DOHH2 (cell line): ENCODE measurements around the gene TDG.
"Not testable (repeated sequence)": the region's sequence is repeated elsewhere in the genome, so short reads cannot be mapped to it uniquely, and the experiment has no call there.

Source experiments
- EZH2phosphoT487 ChIP-seq: fragments of 200-600 bp; sonication (generic); IDR thresholded peaks from 2 replicates; pipeline ENCODE4 v1.6.1; 2017; ENCODE audit warnings: borderline replicate concordance, mild to moderate bottlenecking, antibody characterized with exemption, low read length, moderate library complexity, mixed read lengths
- TF ChIP-seq, protein P1 (sequence below): fragments of 200-600 bp; sonication (generic); IDR thresholded peaks from one replicate; pipeline ENCODE4 v1.5.1; 2014; ENCODE audit warnings: antibody characterized with exemption, mild to moderate bottlenecking, low read depth, low read length; ENCODE audit not compliant: poor library complexity, severe bottlenecking

DNA sequence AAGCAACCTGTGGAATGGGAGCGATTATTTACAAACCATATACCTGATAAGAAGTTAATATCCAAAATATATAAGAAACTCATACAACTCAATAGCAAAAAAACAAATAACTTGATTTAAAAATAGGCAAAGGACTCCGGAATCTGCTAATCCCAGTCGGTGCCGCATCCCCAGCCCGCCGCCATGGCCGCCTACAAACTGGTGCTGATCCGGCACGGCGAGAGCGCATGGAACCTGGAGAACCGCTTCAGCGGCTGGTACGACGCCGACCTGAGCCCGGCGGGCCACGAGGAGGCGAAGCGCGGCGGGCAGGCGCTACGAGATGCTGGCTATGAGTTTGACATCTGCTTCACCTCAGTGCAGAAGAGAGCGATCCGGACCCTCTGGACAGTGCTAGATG is 64.9 kb downstream of the TDG start:
- TF ChIP-seq, protein P1, sequence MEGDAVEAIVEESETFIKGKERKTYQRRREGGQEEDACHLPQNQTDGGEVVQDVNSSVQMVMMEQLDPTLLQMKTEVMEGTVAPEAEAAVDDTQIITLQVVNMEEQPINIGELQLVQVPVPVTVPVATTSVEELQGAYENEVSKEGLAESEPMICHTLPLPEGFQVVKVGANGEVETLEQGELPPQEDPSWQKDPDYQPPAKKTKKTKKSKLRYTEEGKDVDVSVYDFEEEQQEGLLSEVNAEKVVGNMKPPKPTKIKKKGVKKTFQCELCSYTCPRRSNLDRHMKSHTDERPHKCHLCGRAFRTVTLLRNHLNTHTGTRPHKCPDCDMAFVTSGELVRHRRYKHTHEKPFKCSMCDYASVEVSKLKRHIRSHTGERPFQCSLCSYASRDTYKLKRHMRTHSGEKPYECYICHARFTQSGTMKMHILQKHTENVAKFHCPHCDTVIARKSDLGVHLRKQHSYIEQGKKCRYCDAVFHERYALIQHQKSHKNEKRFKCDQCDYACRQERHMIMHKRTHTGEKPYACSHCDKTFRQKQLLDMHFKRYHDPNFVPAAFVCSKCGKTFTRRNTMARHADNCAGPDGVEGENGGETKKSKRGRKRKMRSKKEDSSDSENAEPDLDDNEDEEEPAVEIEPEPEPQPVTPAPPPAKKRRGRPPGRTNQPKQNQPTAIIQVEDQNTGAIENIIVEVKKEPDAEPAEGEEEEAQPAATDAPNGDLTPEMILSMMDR, result not testable (repeated sequence)
- not testable (repeated sequence) for TF ChIP-seq EZH2phosphoT487
